Bone marrow (tissue), 2 donors: ENCODE data around the gene FLT3LG.

Source experiments
- DNase-seq, 2 donors: peaks; one replicate each; lab custom pipeline; 2025; lab: John Stamatoyannopoulos, UW

The FLT3LG gene

DNA sequence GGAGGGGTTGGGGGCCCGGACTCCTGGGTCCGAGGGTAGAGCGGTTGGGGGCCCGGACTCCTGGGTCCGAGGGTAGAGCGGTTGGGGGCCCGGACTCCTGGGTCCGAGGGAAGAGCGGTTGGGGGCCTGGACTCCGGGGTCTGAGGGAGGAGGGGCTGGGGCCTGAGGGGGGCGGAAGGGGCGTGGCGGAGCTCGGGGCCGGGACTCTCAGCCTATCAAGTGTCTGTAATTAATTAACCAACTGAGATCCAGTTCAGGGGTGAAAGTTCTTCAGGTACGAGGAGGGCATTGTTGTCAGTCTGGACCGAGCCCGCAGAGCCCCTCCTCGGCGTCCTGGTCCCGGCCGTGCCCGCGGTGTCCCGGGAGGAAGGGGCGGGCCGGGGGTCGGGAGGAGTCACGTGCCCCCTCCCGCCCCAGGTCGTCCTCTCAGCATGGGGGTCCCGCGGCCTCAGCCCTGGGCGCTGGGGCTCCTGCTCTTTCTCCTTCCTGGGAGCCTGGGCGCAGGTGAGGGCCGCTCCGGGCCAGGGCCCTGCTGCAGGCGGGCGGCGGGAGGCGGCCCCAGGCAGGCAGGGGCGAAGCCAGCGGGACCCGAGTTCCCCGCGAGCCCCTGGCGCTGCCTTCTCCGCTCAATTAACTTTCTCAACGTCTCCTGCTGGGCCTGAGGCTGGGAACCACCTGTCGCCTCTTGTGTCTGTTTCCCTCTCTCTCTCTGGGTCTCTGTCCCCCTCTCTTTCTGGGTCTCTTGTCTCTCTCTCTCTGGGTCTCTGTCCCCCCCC lies 39.1 kb downstream of the FLT3LG start:
- peak in 1 of 2 donors; percentile 6 for DNase-seq

DNA sequence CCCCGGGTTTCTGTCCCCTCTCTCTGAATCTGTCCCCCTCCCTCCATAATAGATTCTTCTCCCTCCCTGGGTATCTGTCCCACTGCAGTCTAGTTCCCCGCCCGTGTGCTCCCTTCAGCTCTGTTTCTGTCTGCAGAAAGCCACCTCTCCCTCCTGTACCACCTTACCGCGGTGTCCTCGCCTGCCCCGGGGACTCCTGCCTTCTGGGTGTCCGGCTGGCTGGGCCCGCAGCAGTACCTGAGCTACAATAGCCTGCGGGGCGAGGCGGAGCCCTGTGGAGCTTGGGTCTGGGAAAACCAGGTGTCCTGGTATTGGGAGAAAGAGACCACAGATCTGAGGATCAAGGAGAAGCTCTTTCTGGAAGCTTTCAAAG lies 39.7 kb downstream of the FLT3LG start:
- no peak for DNase-seq

DNA sequence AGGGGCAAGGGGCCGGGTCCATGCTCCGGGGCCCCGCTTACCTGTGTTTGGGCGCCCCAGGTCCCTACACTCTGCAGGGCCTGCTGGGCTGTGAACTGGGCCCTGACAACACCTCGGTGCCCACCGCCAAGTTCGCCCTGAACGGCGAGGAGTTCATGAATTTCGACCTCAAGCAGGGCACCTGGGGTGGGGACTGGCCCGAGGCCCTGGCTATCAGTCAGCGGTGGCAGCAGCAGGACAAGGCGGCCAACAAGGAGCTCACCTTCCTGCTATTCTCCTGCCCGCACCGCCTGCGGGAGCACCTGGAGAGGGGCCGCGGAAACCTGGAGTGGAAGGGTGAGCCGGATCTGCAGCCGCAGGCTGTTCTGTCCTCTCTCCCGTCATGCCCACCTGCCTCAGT lies 40.1 kb downstream of the FLT3LG start:
- no peak for DNase-seq

GRCh38 chr19:49515767-49516166 lies 41.8 kb downstream of the FLT3LG start:
- peak; percentile 31 to 58 for DNase-seq

- no peak for DNase-seq
Observed at GRCh38 chr19:49518033-49518432, 44.0 kb downstream of the FLT3LG start.

- DNase-seq = no peak
Observed at GRCh38 chr19:49520705-49521319, 46.8 kb downstream of the FLT3LG start.

GRCh38 chr19:49524812-49525455 lies 50.9 kb downstream of the FLT3LG start:
- DNase-seq = no peak

GRCh38 chr19:49528211-49528771 lies 54.3 kb downstream of the FLT3LG start:
- no peak for DNase-seq

GRCh38 chr19:49530708-49531107 lies 56.7 kb downstream of the FLT3LG start:
- no peak for DNase-seq

- peak; percentile 20 to 82 for DNase-seq
Observed at GRCh38 chr19:49533551-49534488, 59.8 kb downstream of the FLT3LG start.

DNA sequence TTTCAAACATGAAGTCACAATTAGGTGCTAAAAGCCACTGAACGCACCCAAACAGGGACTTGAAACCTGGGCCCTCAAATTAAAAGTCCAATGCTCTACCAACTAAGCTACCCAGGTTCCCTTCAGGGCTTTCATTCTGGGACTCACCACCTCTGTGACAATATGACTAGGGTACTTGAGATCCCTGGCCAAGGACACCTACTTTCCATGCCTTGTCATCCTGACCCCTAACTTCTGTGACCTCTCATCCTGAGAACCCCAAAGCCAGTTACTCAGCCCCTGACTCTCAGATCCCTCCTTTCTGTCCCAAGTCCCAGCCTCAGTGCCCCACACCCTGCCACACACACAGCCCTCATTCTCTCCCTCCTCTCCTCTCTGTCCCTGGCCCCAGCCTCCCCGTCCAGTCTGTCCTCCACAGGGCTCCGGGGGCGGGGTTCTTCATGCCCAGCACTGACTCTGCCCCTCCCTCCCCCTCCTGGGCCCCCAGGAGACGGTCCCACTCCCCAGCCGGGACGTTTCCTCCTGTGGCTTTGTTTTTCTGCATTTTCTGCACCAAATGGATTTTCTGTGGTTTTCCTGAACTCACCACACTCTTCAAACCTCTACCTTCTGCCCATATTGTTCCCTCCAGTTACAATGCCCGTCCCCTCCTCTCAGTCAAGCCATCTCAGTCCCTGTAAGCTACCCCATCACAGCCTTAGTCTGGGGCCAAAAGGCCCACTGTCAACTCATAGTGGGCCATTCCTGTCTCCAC lies 60.8 kb downstream of the FLT3LG start:
- DNase-seq = no peak
